Measurements from ENCODE around the gene ACLY.

ACLY gene

DNA sequence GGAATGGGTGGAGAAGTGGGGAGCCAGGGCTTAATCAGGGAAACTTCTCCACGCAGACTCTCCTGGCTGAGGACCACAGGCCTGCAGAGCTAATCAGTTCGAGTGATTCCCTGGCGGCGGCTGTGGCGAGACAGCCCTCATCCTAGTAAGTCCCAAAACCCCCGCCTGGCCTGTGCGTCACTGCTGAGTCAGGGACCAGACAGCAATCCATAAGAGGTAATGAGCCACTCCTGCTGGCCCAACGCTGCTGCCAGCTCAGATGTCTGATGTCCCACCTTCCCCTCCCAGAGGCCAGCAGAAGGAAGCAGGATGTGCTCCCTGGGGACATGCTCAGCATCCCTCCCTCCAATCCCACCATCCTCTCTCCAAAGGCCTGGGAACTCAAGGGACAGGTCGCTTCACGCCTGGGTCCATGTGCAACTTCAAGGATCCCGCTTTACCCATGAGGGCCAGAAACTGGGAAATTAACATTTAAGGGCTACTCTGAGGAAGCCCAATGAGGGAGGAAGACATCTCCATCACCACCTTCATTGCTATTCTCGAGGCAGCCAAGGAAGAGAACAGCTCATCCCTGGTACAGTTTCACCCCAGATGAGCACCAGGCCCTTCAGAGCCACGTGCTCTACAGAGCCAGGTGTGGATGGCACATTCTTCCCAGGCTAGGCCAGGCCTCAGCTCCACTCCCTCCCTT, 7.9 kb downstream of the ACLY start:
- Histone ChIP-seq H3K9me3 (ENCODE audit: control insufficient read depth, insufficient read depth, low read length) (no peaks in the 10 kb centered on the region), H3K36me3 (ENCODE audit: control insufficient read depth, insufficient read depth, low read length) (peaks cover 67% of the 10 kb centered on the region), H3K27ac (ENCODE audit: low read length) (no peak overlapping the region), H3K4me3 (ENCODE audit: low read length) (no peak overlapping the region), H3K4me1 (ENCODE audit: control insufficient read depth, insufficient read depth, low read length) (0 out of 2 replicates have a peak, but pooled peaks cover 1% of the 10 kb centered on the region), H3K27me3 (ENCODE audit: control insufficient read depth, insufficient read depth, low read length) (no peaks in the 10 kb centered on the region)
- DNase-seq (ENCODE audit: low read depth, low spot score) = no peak
- WGBS (ENCODE audit: insufficient coverage, insufficient read length) = no CpG with 5 or more reads among the region's 13 CpGs

GRCh38 chr17:41909088-41909487, 9.7 kb downstream of the ACLY start:
- H3K9me3 ChIP-seq (ENCODE audit: control insufficient read depth, insufficient read depth, low read length) = no peaks in the 10 kb centered on the region
- H3K4me1 ChIP-seq (ENCODE audit: control insufficient read depth, insufficient read depth, low read length) = no peaks in the 10 kb centered on the region
- WGBS (ENCODE audit: insufficient coverage, insufficient read length) = no CpG with 5 or more reads among the region's 13 CpGs
- no peaks in the 10 kb centered on the region for H3K27me3 ChIP-seq (ENCODE audit: control insufficient read depth, insufficient read depth, low read length)
- peaks cover 75% of the 10 kb centered on the region for H3K36me3 ChIP-seq (ENCODE audit: control insufficient read depth, insufficient read depth, low read length)
- no peak overlapping the region for H3K27ac ChIP-seq (ENCODE audit: low read length)
- DNase-seq (ENCODE audit: low read depth, low spot score) = no peak
- no peak overlapping the region for H3K4me3 ChIP-seq (ENCODE audit: low read length)

GRCh38 chr17:41907633-41908539, 10.9 kb downstream of the ACLY start:
- no CpG with 5 or more reads among the region's 14 CpGs for WGBS (ENCODE audit: insufficient coverage, insufficient read length)
- H3K36me3 ChIP-seq (ENCODE audit: control insufficient read depth, insufficient read depth, low read length) = peaks cover 72% of the 10 kb centered on the region
- no peak for DNase-seq (ENCODE audit: low read depth, low spot score)
- H3K4me3 ChIP-seq (ENCODE audit: low read length) = no peak overlapping the region
- H3K4me1 ChIP-seq (ENCODE audit: control insufficient read depth, insufficient read depth, low read length) = no peaks in the 10 kb centered on the region
- H3K27me3 ChIP-seq (ENCODE audit: control insufficient read depth, insufficient read depth, low read length) = no peaks in the 10 kb centered on the region
- no peak overlapping the region for H3K27ac ChIP-seq (ENCODE audit: low read length)
- no peaks in the 10 kb centered on the region for H3K9me3 ChIP-seq (ENCODE audit: control insufficient read depth, insufficient read depth, low read length)

DNA sequence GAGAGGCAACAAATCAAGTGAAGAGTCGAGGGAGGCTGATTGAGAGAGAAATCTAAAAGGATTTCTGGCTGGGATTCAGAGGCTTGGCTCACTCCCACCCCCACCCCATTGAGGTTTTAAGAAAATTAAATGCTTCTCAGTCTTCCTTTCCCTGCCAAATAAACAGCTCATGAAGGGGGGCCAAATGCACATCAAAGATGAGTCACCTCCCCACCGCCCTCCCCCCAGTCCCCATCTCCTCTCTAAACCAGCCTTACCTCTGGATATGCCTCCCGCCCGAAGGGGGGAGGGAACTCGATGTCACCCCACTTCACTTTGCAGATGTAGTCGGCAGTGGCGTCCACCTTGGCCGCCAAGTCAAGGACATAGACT, 11.6 kb downstream of the ACLY start:
- H3K9me3 ChIP-seq (ENCODE audit: control insufficient read depth, insufficient read depth, low read length) = no peaks in the 10 kb centered on the region
- H3K4me3 ChIP-seq (ENCODE audit: low read length) = no peak overlapping the region
- no peaks in the 10 kb centered on the region for H3K27me3 ChIP-seq (ENCODE audit: control insufficient read depth, insufficient read depth, low read length)
- no peaks in the 10 kb centered on the region for H3K4me1 ChIP-seq (ENCODE audit: control insufficient read depth, insufficient read depth, low read length)
- DNase-seq (ENCODE audit: low read depth, low spot score) = no peak
- H3K36me3 ChIP-seq (ENCODE audit: control insufficient read depth, insufficient read depth, low read length) = peaks cover 71% of the 10 kb centered on the region
- WGBS (ENCODE audit: insufficient coverage, insufficient read length) = no CpG with 5 or more reads among the region's 8 CpGs
- no peak overlapping the region for H3K27ac ChIP-seq (ENCODE audit: low read length)

DNA sequence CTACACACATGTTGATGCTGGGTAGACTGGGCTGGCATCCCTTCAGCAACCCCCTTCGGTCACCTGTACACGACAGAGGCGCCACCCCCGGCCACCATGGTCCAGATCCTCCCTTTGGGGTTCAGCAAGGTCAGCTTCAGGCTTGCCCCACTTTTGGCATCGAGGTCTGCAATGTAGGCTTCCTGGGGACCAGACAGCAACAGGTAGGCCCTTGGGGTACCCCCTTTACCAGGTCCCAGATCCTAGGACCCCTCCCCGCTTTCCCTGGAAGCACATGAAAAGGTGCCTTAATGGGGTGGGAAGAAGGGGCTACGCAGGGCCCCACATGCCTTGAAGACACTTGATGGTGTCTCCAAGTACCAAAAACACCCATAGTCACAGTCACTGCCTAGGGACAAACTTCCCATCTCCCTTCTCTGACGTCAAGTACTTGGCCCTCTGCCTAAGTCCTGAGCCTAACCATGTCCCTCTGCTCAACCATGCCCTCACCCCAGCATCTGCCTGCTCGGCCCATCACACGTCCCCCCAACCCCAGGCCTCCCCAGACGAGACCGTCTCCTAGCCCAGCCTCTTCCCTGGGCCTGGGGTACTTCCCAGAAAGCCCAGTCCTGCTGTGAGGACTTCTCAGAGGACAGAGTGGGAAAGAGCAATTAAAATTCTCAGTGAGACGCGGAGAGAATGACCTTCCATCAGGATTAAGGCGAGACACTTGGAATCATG, 12.1 kb downstream of the ACLY start:
- Histone ChIP-seq H3K9me3 (ENCODE audit: control insufficient read depth, insufficient read depth, low read length) (no peaks in the 10 kb centered on the region), H3K27ac (ENCODE audit: low read length) (no peak overlapping the region), H3K4me3 (ENCODE audit: low read length) (no peak overlapping the region), H3K36me3 (ENCODE audit: control insufficient read depth, insufficient read depth, low read length) (peaks cover 69% of the 10 kb centered on the region), H3K27me3 (ENCODE audit: control insufficient read depth, insufficient read depth, low read length) (no peaks in the 10 kb centered on the region), H3K4me1 (ENCODE audit: control insufficient read depth, insufficient read depth, low read length) (no peaks in the 10 kb centered on the region)
- DNase-seq (ENCODE audit: low read depth, low spot score) = no peak
- no CpG with 5 or more reads among the region's 15 CpGs for whole genome bisulfite sequencing (ENCODE audit: insufficient coverage, insufficient read length)

- Histone ChIP-seq H3K27ac (ENCODE audit: low read length) (no peak overlapping the region), H3K4me1 (ENCODE audit: control insufficient read depth, insufficient read depth, low read length) (no peaks in the 10 kb centered on the region)
- no peak for DNase-seq (ENCODE audit: low read depth, low spot score)
Observed at GRCh38 chr17:41905172-41905571, 13.6 kb downstream of the ACLY start.

DNA sequence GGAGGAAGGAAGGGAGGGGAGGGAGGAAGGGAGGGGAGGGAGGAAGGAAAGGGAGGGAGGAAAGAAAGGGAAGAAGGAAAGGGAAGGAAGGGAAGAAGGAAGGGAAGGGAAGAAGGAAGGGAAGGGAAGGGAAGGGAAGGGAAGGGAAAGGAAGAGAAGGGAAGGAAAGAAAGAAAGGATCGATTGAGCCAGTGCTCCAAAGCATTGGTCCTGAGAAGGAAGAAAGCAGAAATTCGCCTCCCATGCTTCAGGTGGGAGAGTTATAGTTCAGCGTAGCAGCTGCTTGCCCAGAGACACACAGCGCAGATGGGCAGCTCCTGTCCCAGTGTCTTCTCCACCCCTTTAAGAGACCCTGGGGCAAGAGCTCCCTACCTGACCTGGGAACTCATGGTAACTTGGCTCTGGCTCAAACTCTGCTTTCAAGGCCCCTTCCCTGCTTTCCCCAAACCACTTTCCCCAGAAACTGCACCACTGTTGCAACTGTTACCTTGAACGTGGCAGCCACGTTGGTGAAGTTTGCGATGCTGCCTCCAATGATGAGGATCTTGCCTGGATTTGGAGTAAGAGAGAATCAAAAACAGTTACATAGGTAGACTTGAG, 14.4 kb downstream of the ACLY start:
- Histone ChIP-seq H3K27ac (ENCODE audit: low read length) (no peak overlapping the region), H3K4me3 (ENCODE audit: low read length) (no peak overlapping the region), H3K4me1 (ENCODE audit: control insufficient read depth, insufficient read depth, low read length) (no peaks in the 10 kb centered on the region), H3K36me3 (ENCODE audit: control insufficient read depth, insufficient read depth, low read length) (peaks cover 58% of the 10 kb centered on the region), H3K27me3 (ENCODE audit: control insufficient read depth, insufficient read depth, low read length) (no peaks in the 10 kb centered on the region), H3K9me3 (ENCODE audit: control insufficient read depth, insufficient read depth, low read length) (no peaks in the 10 kb centered on the region)
- no peak for DNase-seq (ENCODE audit: low read depth, low spot score)
- no CpG with 5 or more reads among the region's 7 CpGs for whole genome bisulfite sequencing (ENCODE audit: insufficient coverage, insufficient read length)

More at GRCh38 chr17:41905172-41905571, 13.6 kb downstream of the ACLY start:
- H3K9me3 ChIP-seq (ENCODE audit: control insufficient read depth, insufficient read depth, low read length) = no peaks in the 10 kb centered on the region
- H3K4me3 ChIP-seq (ENCODE audit: low read length) = no peak overlapping the region
- H3K36me3 ChIP-seq (ENCODE audit: control insufficient read depth, insufficient read depth, low read length) = peaks cover 64% of the 10 kb centered on the region
- WGBS (ENCODE audit: insufficient coverage, insufficient read length) = no CpG with 5 or more reads among the region's 4 CpGs
- no peaks in the 10 kb centered on the region for H3K27me3 ChIP-seq (ENCODE audit: control insufficient read depth, insufficient read depth, low read length)

GRCh38 chr17:41901646-41902045, 17.1 kb downstream of the ACLY start:
- Histone ChIP-seq H3K27me3 (ENCODE audit: control insufficient read depth, insufficient read depth, low read length) (no peaks in the 10 kb centered on the region), H3K36me3 (ENCODE audit: control insufficient read depth, insufficient read depth, low read length) (peaks cover 53% of the 10 kb centered on the region), H3K4me1 (ENCODE audit: control insufficient read depth, insufficient read depth, low read length) (no peaks in the 10 kb centered on the region), H3K4me3 (ENCODE audit: low read length) (no peak overlapping the region), H3K27ac (ENCODE audit: low read length) (no peak overlapping the region), H3K9me3 (ENCODE audit: control insufficient read depth, insufficient read depth, low read length) (no peaks in the 10 kb centered on the region)
- no peak for DNase-seq (ENCODE audit: low read depth, low spot score)
- WGBS (ENCODE audit: insufficient coverage, insufficient read length) = no CpG with 5 or more reads among the region's 11 CpGs

DNA sequence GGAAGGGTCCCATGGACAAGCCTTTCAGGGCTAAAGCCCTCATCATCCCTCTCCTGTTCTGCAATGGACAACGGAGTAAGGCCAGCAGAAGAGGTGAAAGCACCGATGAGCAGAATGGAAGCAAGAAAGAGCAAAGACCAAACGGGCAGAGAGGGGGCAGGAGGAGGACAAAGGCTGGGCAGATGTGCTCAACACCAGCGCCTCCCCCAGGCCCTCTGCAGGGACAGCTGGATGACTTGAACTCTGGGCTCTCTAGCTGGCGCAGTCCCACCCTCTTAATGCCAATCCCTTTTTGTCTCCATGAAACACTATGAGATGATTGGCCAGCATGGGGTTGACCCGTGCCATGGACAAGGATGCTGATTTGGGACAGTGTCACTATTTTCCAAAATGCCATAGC, 22.0 kb downstream of the ACLY start:
- H3K9me3 ChIP-seq (ENCODE audit: control insufficient read depth, insufficient read depth, low read length) = no peaks in the 10 kb centered on the region
- no peaks in the 10 kb centered on the region for H3K4me1 ChIP-seq (ENCODE audit: control insufficient read depth, insufficient read depth, low read length)
- peaks cover 58% of the 10 kb centered on the region for H3K36me3 ChIP-seq (ENCODE audit: control insufficient read depth, insufficient read depth, low read length)
- H3K27ac ChIP-seq (ENCODE audit: low read length) = no peak overlapping the region
- no peaks in the 10 kb centered on the region for H3K27me3 ChIP-seq (ENCODE audit: control insufficient read depth, insufficient read depth, low read length)
- no peak for DNase-seq (ENCODE audit: low read depth, low spot score)
- H3K4me3 ChIP-seq (ENCODE audit: low read length) = no peak overlapping the region
- WGBS (ENCODE audit: insufficient coverage, insufficient read length) = no CpG with 5 or more reads among the region's 6 CpGs

DNA sequence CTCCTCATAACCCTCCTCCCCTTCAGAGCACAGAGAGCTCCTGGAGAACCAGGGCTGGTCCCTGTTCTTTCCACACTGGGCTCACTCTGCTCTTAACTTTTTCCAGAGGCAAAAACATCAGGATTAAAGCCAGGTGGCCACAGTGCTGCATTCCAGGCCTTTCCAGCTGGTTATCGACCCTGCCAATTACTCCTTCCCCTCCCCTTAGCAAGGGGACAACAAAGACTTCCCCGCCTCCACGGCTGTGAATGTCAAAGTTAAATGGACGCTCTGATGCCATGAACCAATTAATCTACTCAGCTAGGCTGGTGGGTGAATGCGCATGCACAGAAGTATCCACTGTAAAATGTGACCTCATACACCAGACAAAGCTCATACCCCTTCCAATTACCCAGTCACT, 23.1 kb downstream of the ACLY start:
- no CpG with 5 or more reads among the region's 5 CpGs for WGBS (ENCODE audit: insufficient coverage, insufficient read length)
- H3K36me3 ChIP-seq (ENCODE audit: control insufficient read depth, insufficient read depth, low read length) = peaks cover 58% of the 10 kb centered on the region
- H3K4me1 ChIP-seq (ENCODE audit: control insufficient read depth, insufficient read depth, low read length) = no peaks in the 10 kb centered on the region
- H3K27ac ChIP-seq (ENCODE audit: low read length) = no peak overlapping the region
- H3K27me3 ChIP-seq (ENCODE audit: control insufficient read depth, insufficient read depth, low read length) = no peaks in the 10 kb centered on the region
- H3K4me3 ChIP-seq (ENCODE audit: low read length) = no peak overlapping the region
- H3K9me3 ChIP-seq (ENCODE audit: control insufficient read depth, insufficient read depth, low read length) = no peaks in the 10 kb centered on the region
- no peak for DNase-seq (ENCODE audit: low read depth, low spot score)
